Kidney tubule cell (primary cell): ENCODE data around the gene SOCS1.
A peak's percentile ranks its signal among the peaks of the same experiment; 100 is the strongest.
"Not testable (repeated sequence)": the region's sequence is repeated elsewhere in the genome, so short reads cannot be mapped to it uniquely, and the experiment has no call there.

Source experiments
- DNase-seq: peaks from one replicate; pipeline ENCODE4 v3.0.0-alpha.2; 2018; ENCODE audit warnings: low spot score

Gene SOCS1

GRCh38 chr16:11224894-11225676 is 30.9 kb downstream of the SOCS1 start:
- DNase-seq: no peak

- DNase-seq: no peak
Measured at GRCh38 chr16:11224096-11224893, 31.7 kb downstream of the SOCS1 start.

- not testable (repeated sequence) for DNase-seq
Measured at GRCh38 chr16:11220507-11220906, 35.5 kb downstream of the SOCS1 start.

GRCh38 chr16:11219178-11219577 is 36.8 kb downstream of the SOCS1 start:
- DNase-seq: no peak

GRCh38 chr16:11218604-11218962 is 37.4 kb downstream of the SOCS1 start:
- no peak for DNase-seq

GRCh38 chr16:11217651-11218603 is 38.1 kb downstream of the SOCS1 start:
- DNase-seq: no peak

- DNase-seq: no peak
Measured at GRCh38 chr16:11215935-11216556, 40.0 kb downstream of the SOCS1 start.

GRCh38 chr16:11213799-11214198 is 42.2 kb downstream of the SOCS1 start:
- no peak for DNase-seq

- DNase-seq: no peak
Measured at GRCh38 chr16:11213373-11213772, 42.6 kb downstream of the SOCS1 start.

GRCh38 chr16:11212798-11213196 is 43.2 kb downstream of the SOCS1 start:
- DNase-seq: no peak

GRCh38 chr16:11211977-11212797 is 43.8 kb downstream of the SOCS1 start:
- DNase-seq: no peak

GRCh38 chr16:11211061-11211976 is 44.7 kb downstream of the SOCS1 start:
- DNase-seq: no peak

- DNase-seq: no peak
Measured at GRCh38 chr16:11210260-11210659, 45.7 kb downstream of the SOCS1 start.

- peak; percentile 61 for DNase-seq
Measured at GRCh38 chr16:11208916-11209665, 46.9 kb downstream of the SOCS1 start.

GRCh38 chr16:11207646-11208045 is 48.4 kb downstream of the SOCS1 start:
- DNase-seq: no peak

GRCh38 chr16:11205754-11206581 is 50.0 kb downstream of the SOCS1 start:
- peak; percentile 60 for DNase-seq

- DNase-seq: no peak
Measured at GRCh38 chr16:11205065-11205699, 50.8 kb downstream of the SOCS1 start.
